HG03575 (cell line): Measurements from ENCODE around the gene NFIB.

ENCODE experiments used
- ATAC-seq: cut with Tn5 transposase; IDR thresholded peaks from one replicate; pipeline ENCODE4 v1.9.1; 2021; ENCODE audit not compliant: unreplicated experiment, insufficient number of reproducible peaks, low FRiP score; ENCODE audit errors: extremely low read depth

NFIB gene

GRCh38 chr9:14037331-14037730 is 276.6 kb downstream of the NFIB start:
- ATAC-seq: no peak

DNA sequence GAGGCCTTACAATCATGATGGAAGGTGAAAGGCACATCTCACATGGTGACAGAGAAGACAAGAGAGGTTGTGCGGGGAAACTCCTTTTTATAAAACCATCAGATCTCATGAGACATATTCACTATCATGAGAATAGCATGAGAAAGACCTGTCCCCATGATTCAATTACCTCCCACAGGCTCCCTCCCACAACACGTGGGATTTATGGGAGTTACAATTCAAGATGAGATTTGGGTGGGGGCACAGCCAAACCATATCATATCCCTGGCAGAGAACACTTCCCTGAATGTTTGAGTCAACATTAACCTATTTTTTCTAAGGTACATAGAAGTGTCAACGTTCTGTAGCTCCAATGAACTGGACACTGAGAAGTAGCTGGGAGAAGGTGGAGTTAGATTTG is 280.9 kb downstream of the NFIB start:
- no peak for ATAC-seq
